Brain pericyte (primary cell): ENCODE results near the gene EEFSEC.

Experiments used
- DNase-seq: peaks from one replicate; pipeline ENCODE4 v3.0.0-alpha.2; 2012; ENCODE audit warnings: low read depth, low spot score

EEFSEC gene

DNA sequence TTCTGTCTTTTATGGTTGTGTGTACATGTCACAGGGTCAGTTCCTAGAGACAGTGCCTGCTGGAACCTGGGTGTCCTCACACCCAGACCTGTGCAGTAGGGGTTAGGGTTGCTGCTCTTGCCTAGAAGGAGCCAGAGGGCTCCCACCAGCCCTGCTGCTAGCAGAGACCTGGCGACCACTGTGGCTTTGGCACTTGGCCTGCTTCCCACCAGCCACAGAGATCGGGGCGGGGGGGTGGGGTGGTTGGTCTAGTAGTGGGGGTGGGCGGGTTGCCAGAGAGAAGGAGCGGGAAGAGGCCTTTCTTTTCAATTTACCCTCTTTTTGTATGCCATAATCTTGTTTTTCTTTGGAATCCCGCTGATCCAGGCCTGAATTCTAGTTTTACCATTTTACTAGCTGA is 29.4 kb downstream of the EEFSEC start:
- no peak for DNase-seq

- DNase-seq = no peak
Observed at GRCh38 chr3:128185630-128186447, 32.6 kb downstream of the EEFSEC start.

- no peak for DNase-seq
Observed at GRCh38 chr3:128187495-128187894, 34.2 kb downstream of the EEFSEC start.

GRCh38 chr3:128188326-128188725 is 35.0 kb downstream of the EEFSEC start:
- DNase-seq = no peak

DNA sequence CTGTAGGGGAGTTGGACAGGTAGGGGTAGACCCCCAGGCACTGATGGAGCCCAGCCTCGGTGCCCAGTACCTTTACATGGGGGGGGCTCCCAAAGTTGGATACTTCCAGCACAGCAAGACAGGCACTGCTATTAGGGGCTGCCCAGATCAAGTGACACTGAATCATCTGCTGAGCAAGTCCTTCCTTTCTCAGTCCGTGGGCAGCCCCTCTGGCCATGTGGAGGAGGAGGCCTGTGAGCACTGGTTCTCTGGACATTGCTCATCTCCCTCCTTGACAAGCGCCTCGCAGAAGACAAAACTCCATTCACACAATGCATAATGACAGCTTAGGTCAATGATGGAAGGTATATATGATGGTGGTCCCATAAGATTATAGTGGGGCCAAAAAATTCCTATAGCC is 35.7 kb downstream of the EEFSEC start:
- DNase-seq = no peak

DNA sequence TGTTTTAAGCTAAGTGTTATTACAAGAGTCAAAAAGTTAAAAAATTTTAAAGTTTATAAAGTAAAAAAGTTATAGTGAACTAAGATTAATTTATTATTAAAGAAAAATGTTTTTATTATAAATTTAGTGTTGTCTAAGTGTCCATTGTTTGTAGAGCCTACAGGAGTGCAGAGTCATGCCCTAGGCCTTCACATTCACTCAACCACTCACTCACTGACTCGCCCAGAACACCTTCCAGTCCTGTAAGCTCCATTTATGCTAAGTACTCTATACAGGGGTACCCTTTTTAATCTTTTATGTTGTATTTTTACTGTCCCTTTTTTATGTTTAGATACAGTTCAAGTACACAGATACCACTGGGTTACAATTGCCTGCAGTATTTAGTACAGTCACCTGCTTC is 37.2 kb downstream of the EEFSEC start:
- no peak for DNase-seq

DNA sequence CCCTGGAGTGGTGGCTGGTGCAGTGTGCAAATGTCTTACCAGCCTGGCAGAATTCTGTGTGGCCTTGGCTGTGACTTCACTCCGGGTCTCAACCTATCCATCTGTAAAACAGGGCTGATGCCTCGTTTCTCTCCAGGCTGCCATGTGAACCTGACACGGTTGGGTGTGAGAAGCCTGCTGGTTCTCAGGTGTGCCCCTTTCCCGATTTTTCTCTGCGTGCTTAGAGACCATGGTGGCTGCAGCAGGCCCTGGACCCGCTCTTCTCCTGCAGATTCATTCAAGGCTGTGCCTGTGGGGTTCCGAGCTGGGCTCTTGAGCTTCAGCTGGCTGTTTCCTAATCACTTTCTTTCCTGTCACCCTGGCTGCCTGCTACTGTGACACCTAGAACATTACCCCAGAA is 38.9 kb downstream of the EEFSEC start:
- no peak for DNase-seq

- DNase-seq = no peak
Observed at GRCh38 chr3:128193168-128193567, 39.9 kb downstream of the EEFSEC start.

- DNase-seq = no peak
Observed at GRCh38 chr3:128194843-128195242, 41.6 kb downstream of the EEFSEC start.

- no peak for DNase-seq
Observed at GRCh38 chr3:128195369-128195768, 42.1 kb downstream of the EEFSEC start.

GRCh38 chr3:128195802-128196201 is 42.5 kb downstream of the EEFSEC start:
- no peak for DNase-seq

DNA sequence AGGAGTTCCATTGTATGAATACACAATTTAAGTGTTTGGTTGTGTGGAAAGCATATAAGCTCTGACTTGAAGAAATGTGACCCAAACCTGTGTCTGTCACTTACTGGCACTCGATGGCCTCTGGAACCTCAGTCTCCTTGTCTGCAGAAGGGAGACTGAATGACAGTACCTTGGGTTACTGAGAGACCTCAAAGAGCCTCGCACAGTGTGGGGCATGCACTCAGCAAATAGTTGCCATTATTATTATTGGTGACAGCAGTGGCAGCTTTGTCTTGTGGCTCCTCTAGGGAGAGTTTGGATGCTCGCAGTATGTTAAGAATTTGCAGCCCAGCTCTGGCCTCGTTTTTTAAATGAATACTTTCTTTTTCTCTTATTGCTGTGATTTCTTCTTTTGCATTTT is 43.4 kb downstream of the EEFSEC start:
- DNase-seq = no peak

DNA sequence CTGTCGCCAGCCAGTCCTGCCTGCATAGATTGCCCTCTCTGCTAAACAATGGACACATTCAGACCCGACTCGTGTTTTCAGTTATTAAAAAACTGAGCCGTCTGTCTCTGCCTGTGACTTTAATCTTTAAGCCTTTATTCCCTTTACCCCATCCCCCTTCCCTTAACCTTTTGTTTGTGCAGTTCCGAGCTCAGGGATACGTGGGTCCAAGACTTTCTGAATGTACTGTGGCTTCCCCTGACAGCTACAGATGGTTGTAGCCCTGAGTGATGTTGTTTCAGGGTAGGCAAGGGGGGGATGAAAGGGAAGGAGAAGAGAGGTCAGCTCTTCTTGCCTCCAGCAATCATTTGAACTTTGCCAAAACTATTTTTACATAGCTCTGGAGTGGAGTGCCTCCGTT is 44.6 kb downstream of the EEFSEC start:
- no peak for DNase-seq

GRCh38 chr3:128198313-128198712 is 45.0 kb downstream of the EEFSEC start:
- DNase-seq = no peak

- DNase-seq = no peak
Observed at GRCh38 chr3:128199110-128199509, 45.8 kb downstream of the EEFSEC start.

DNA sequence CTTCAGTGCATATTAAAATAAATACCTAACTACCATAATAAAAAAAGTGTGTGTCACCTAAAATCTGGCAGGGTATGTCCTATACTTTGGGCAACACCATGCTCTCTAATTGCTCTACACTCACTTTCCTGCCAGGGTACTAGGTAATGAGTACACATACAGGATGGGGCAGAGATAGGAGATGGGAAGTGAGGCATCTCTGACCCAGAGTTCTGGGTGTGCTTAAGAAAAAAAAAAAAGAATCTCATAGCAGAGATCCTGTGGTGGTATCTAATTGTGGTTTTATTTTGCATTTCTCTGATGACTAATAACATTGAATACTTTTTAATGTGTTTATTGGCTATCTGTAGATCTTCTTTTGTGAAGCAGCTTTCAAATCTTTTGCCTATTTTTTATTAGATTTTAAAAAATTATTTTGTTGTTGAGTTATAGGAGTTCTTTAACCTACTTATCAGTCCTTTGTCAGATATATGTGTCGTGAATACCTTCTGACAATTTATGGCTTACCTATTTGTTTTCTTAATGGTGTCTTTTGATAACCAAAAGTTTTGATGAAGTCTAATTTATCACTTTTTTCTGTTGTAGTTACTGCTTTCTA is 48.0 kb downstream of the EEFSEC start:
- DNase-seq = no peak

GRCh38 chr3:128203169-128203568 is 49.9 kb downstream of the EEFSEC start:
- DNase-seq = no peak

DNA sequence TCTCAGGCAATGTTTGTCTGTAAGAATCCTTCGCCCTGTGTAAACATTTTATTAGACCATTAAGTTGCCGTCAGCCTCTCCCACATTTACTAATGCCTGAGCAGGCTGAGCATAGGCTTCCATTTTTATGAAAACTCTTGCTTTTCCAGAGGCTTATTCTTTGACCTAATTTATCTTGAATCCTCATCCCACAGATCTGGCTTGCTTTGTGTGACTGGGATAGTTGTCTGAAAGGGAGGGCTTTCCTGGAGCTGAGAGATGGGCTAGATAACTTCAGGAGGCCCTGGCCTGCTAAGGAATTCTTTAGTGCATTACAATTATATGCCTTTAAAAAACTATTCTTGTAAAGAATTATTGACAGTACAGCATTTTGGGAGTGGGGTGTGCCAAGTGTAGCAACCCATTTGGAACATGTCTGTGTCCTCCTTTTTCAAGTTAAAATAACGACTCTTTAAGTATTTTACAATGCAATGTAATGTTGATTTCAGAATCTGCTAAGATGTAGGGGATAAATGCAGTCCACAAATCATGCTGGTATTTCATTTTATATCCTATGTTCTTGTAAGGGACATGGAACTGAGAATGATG is 52.4 kb downstream of the EEFSEC start:
- no peak for DNase-seq

DNA sequence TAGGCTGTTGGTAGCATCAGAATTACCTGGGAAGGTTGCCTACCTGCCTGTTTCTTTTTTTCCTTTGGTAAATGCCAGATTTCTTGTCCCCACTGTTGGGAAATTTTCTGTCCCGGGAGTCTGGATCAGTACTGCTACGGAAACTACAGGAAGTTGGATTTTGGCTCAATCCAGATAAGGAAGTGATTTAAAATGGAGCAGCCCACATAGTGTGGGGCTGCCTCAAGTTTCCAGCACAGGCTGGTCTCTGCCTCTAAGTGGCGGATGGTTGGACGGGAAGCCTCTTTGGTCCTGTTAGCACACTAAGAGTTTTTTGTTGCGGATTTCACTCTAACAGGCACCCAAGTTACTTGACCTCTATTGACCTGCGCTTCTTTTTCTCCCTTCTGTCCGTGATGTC is 54.7 kb downstream of the EEFSEC start:
- no peak for DNase-seq

DNA sequence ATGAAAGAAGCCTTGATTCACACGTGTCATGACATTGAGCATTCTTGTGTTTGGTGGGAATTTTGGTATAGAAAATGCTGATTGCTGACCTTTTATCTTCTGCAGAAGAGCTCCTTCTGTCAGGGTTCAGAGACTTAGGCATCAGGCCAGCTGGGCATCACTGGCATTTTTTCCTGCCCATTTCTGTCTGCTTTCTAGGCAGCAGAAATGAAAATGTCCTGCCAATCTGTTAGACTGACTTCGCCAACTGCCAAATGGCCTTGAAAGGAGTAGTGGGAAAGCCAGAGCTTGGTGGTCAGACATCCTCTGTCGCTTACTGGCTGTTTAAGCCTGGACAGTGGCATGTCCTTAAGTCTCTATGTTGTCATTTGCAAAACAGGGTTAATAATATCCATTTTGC is 57.4 kb downstream of the EEFSEC start:
- DNase-seq = no peak

DNA sequence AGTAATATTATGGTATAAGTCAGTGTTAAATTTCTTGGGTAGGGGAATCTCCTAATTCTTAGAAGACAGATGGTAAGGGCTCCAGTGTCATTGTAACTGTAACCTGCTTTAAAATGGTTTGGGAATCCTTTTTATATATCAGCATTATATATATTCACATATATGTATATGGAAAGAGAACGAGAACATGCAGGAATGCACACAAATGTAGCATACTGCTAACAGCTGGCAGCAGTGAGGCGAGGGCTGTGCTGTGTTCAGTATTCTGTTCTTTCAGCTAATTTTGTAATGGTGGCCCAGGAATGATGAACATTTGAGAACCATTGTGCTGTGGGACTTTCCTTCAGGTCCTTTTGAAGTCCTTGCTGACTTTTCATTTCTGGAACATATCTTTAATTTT is 60.8 kb downstream of the EEFSEC start:
- no peak for DNase-seq

DNA sequence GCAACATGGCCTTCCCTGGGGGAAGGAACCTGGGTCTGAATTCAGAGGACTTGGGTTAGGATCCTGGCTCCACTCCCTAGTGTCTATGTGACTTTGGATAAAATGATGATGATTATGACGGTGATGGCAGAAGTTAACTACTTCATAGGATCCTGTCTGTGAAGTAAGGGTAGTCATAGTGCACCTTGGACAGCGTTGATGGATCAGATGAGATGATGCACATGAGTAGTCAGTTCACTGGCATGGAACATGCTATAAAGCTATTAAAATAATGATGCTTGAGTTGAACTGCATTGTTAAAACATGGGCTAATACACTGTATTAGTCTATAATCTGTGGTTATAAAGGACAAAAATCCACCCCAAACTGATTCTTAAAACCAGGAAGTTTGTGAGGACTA is 62.0 kb downstream of the EEFSEC start:
- DNase-seq = no peak
